GM18520 (cell line): Measurements from ENCODE around the gene SARS2.
"Not testable (repeated sequence)": the region's sequence is repeated elsewhere in the genome, so short reads cannot be mapped to it uniquely, and the experiment has no call there.

ENCODE experiments used
- ATAC-seq: cut with Tn5 transposase; IDR thresholded peaks from one replicate; pipeline ENCODE4 v1.9.1; 2021; ENCODE audit not compliant: unreplicated experiment

The SARS2 gene

GRCh38 chr19:38949580-38950367, 19.2 kb upstream of the SARS2 start:
- ATAC-seq: no peak

- no peak for ATAC-seq
Measured at GRCh38 chr19:38946229-38947010, 15.9 kb upstream of the SARS2 start.

- ATAC-seq: no peak
Measured at GRCh38 chr19:38945562-38946228, 15.1 kb upstream of the SARS2 start.

- no peak for ATAC-seq
Measured at GRCh38 chr19:38944981-38945506, 14.5 kb upstream of the SARS2 start.

GRCh38 chr19:38942471-38943181, 12.1 kb upstream of the SARS2 start:
- no peak for ATAC-seq

- ATAC-seq: no peak
Measured at GRCh38 chr19:38941979-38942378, 11.4 kb upstream of the SARS2 start.

GRCh38 chr19:38941466-38941865, 10.9 kb upstream of the SARS2 start:
- not testable (repeated sequence) for ATAC-seq

GRCh38 chr19:38939957-38940356, 9.4 kb upstream of the SARS2 start:
- no peak for ATAC-seq

GRCh38 chr19:38933544-38933943, 3.0 kb upstream of the SARS2 start:
- ATAC-seq: no peak

- no peak for ATAC-seq
Measured at GRCh38 chr19:38932425-38933179, 2.0 kb upstream of the SARS2 start.

GRCh38 chr19:38931521-38931793, 894 bp upstream of the SARS2 start:
- ATAC-seq: no peak

GRCh38 chr19:38930776-38931520, 385 bp upstream of the SARS2 start, which contains the start of gene MRPS12:
MRPS12 (plus strand) TSS chr19:38930944; CDS start chr19:38931295, 351 bp downstream.
- ATAC-seq: peak; percentile 92

- ATAC-seq: no peak
Measured at GRCh38 chr19:38928391-38929001, 2.1 kb downstream of the SARS2 start.

GRCh38 chr19:38924388-38924787, 6.2 kb downstream of the SARS2 start:
- no peak for ATAC-seq

- ATAC-seq: no peak
Measured at GRCh38 chr19:38922482-38922881, 8.1 kb downstream of the SARS2 start.

- ATAC-seq: no peak
Measured at GRCh38 chr19:38921420-38922274, 8.9 kb downstream of the SARS2 start.

- ATAC-seq: no peak
Measured at GRCh38 chr19:38920602-38921419, 9.8 kb downstream of the SARS2 start.
